RWPE1 (cell line): ENCODE results near the gene ZBTB45.
"Not testable (repeated sequence)": the region's sequence is repeated elsewhere in the genome, so short reads cannot be mapped to it uniquely, and the experiment has no call there.

Experiments
- CTCF ChIA-PET: fragments of 350-600 bp; sonication (Branson Sonifier 250); formaldehyde crosslinking; extraction: SDS; loops from one replicate; lab custom pipeline; 2021; lab: Yijun Ruan, JAX
- POLR2A ChIA-PET: fragments of 400-600 bp; formaldehyde crosslinking; extraction: SDS; loops from one replicate; lab custom pipeline; 2020; ENCODE audit warnings: antibody characterized with exemption; ENCODE audit not compliant: low non-redundant PET; lab: Yijun Ruan, JAX
- DNase-seq: peaks from one replicate; pipeline ENCODE4 v3.0.0; 2012; ENCODE audit warnings: low spot score
- H3K27ac ChIP-seq: fragments of 450-650 bp; 2 replicates; pipeline ENCODE4 v1.5.1; 2017
- TF ChIP-seq, protein P1 (sequence below): fragments of 450-650 bp; conservative IDR thresholded peaks from 2 replicates; pipeline ENCODE4 v1.5.1; 2017; ENCODE audit warnings: low read depth, mild to moderate bottlenecking

ZBTB45 gene

DNA sequence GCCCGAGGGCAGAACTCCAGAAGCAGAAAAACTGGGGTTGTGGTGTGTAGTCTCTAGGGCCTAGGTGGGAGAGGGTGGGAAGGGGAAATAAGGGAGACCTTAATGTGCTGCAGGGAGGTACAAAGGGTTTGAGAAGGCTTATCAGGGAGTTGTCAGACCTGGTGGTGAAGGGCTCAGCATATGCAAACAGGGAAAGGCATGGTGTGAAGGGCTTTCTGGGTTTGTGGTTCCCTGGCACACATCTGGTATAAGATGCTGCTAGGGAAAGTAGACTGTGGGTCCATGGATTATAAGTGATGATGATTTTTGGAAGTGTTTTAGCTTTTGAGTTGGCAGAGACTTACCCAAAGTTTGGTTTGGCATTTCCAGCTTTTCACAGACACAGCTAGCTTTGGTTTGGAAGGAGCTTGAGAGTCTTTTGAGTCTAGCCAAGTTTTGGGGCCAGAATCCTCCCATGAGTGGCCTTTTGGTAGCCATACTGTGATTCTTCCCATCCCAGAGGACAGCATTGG is 26.5 kb upstream of the ZBTB45 start:
- TF ChIP-seq, protein P1, sequence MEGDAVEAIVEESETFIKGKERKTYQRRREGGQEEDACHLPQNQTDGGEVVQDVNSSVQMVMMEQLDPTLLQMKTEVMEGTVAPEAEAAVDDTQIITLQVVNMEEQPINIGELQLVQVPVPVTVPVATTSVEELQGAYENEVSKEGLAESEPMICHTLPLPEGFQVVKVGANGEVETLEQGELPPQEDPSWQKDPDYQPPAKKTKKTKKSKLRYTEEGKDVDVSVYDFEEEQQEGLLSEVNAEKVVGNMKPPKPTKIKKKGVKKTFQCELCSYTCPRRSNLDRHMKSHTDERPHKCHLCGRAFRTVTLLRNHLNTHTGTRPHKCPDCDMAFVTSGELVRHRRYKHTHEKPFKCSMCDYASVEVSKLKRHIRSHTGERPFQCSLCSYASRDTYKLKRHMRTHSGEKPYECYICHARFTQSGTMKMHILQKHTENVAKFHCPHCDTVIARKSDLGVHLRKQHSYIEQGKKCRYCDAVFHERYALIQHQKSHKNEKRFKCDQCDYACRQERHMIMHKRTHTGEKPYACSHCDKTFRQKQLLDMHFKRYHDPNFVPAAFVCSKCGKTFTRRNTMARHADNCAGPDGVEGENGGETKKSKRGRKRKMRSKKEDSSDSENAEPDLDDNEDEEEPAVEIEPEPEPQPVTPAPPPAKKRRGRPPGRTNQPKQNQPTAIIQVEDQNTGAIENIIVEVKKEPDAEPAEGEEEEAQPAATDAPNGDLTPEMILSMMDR = no peak
- ChIA-PET CTCF (interaction anchor here (1.3 kb wide), 1 partner anchor 27 kb away, joined by 7 read pairs; the partner anchor contains the start of gene ZBTB45), POLR2A (no interaction called here)
- no peak for DNase-seq
- H3K27ac ChIP-seq = peak overlapping the region; percentile 99

DNA sequence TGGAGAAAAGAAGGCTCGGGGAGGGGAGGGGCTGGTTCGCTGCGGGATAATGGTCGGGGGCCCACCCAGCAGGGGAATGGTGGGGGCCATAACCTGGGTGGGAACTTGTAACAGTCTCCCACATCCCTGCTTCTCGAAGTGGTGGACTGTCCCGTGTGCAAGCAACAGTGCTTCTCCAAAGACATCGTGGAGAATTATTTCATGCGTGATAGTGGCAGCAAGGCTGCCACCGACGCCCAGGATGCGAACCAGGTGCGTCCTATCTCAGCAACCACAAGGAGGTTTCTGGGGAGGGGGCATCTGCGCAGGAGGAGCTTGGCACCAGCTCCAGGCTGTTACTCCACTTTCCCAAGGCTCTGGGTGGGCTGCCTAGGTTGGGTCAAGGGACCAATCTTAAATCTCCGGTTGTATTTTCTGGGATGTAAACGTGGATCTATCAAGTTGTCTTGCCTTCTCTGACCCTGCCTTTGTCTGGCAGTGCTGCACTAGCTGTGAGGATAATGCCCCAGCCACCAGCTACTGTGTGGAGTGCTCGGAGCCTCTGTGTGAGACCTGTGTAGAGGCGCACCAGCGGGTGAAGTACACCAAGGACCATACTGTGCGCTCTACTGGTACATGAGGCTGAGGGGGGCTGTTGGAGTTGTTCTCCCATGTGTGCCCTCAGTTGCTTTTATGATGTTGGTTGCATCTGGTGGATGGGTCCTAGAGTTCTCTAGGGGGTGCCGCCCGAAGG is 25.8 kb upstream of the ZBTB45 start:
- POLR2A ChIA-PET = interaction anchor here (0.7 to 2.3 kb wide), 2 partner anchors 7 to 26 kb away, joined by 4 to 7 read pairs; partner anchors contain the start of gene ZBTB45
- CTCF ChIA-PET = interaction anchor here (0.6 to 1.3 kb wide), 2 partner anchors 26 to 185 kb away, joined by 3 to 7 read pairs; partner anchors contain the start of gene ZBTB45
- H3K27ac ChIP-seq = peak overlapping the region; percentile 99
- DNase-seq = no peak
- TF ChIP-seq, protein P1 = no peak

DNA sequence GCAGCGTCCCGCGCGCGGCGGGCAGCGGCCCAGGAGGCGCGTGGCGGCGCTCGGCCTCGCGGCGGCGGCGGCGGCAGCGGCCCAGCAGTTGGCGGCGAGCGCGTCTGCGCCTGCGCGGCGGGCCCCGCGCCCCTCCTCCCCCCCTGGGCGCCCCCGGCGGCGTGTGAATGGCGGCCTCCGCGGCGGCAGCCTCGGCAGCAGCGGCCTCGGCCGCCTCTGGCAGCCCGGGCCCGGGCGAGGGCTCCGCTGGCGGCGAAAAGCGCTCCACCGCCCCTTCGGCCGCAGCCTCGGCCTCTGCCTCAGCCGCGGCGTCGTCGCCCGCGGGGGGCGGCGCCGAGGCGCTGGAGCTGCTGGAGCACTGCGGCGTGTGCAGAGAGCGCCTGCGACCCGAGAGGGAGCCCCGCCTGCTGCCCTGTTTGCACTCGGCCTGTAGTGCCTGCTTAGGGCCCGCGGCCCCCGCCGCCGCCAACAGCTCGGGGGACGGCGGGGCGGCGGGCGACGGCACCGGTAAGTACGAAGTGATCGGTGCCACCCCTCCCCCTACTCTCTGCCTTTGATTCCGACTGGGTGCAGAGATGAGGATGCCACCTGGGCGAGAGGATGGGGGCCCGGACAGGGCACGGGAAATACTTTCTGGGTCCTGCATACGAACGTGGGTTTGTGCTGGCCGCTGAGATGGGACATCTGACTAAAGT is 25.1 kb upstream of the ZBTB45 start:
- DNase-seq = peak; percentile 77
- ChIA-PET CTCF (interaction anchor here (0.6 to 1.5 kb wide), 3 partner anchors 25 to 184 kb away, joined by 3 to 11 read pairs (median 7); partner anchors contain the start of gene ZBTB45), POLR2A (interaction anchor here (0.7 to 2.3 kb wide), 6 partner anchors 8 to 25 kb away, joined by 3 to 7 read pairs (median 5); partner anchors contain the start of genes UBE2M and ZBTB45)
- TF ChIP-seq, protein P1 = no peak
- peak overlapping the region; percentile 99 for H3K27ac ChIP-seq

DNA sequence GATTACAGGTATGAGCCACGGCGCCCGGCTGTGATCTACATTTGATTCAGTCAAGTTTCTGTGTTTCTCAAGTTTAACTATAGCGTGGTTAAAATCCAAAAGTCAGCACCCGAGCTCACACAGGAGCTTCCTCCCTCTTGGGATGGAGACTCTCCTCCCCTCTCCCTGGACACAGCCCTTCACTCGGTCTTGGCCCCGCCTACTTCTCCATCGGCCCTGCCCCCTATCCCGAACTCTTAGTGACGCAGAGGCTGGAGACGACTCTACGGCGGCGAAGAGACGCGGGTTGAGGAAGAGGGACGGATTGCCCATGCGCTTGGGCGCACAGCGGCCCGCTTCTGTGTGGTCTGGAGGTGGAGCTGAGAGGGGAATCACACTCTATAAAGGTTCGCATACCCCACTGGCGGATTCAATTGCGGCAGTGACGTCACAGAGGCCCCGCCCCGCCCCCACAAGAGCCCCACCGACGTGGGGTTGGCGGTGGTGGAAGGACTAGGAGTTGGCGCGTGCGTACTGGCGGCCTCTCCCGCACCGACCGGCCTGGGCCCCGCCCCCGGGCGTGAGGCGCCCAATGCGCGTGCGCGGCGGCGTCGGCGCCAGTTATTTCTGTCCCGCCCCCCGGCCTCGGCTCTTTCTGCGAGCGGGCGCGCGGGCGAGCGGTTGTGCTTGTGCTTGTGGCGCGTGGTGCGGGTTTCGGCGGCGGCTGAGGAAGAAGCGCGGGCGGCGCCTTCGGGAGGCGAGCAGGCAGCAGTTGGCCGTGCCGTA is 24.4 kb upstream of the ZBTB45 start, which contains the start of gene TRIM28:
Gene TRIM28 (plus strand): TSS at position 239 of the 765 bp plus-strand sequence. CDS start 694 bp downstream, outside the sequence.
- peak; percentile 100 for DNase-seq
- POLR2A ChIA-PET = interaction anchor here (0.6 to 2.3 kb wide), 9 partner anchors 9 to 181 kb away, joined by 3 to 7 read pairs (median 4); partner anchors contain the start of genes CHMP2A, UBE2M, ZBTB45 and ZNF497
- CTCF ChIA-PET = interaction anchor here (0.8 to 1.5 kb wide), 2 partner anchors 25 to 30 kb away, joined by 3 to 11 read pairs; partner anchors contain the start of gene ZBTB45
- H3K27ac ChIP-seq = peak within 1 kb of the TSS; percentile 99
- TF ChIP-seq, protein P1 = no peak

DNA sequence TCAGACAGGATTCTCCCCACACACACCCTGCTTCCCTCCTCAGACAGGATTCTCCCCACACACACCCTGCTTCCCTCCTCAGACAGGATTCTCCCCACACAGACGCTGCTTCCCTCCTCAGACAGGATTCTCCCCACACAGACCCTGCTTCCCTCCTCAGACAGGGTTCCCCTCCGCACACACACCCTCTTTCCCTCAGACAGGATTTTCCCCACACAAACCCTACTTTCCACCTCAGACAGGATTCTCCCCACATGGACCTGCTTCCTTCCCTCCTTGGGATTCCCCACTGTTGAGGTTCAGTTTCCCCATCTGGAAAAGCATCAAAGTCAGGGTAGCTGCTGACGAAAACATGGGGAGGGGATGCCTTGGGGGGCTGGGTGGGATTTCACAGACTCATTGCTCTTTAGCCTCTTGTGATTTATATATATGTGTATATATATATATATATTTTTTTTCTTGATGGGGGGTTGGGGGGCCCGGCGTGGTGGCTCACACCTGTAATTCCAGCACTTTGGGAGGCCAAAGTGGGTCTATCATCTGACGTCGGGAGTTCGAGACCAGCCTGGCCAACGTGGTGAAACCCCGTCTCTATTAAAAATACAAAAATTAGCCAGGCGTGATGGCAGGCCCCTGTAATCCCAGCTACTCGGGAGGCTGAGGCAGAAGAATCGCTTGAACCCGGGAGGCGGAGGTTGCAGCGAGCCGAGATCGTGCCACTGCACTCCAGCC is 23.2 kb upstream of the ZBTB45 start:
- H3K27ac ChIP-seq = peak overlapping the region; percentile 99
- not testable (repeated sequence) for DNase-seq
- POLR2A ChIA-PET = interaction anchor here (0.6 to 1.7 kb wide), 4 partner anchors 14 to 151 kb away, joined by 3 to 6 read pairs (median 4); partner anchors contain the start of gene UBE2M
- CTCF ChIA-PET = interaction anchor here (1.5 kb wide), 1 partner anchor 23 kb away, joined by 11 read pairs; the partner anchor contains the start of gene ZBTB45

DNA sequence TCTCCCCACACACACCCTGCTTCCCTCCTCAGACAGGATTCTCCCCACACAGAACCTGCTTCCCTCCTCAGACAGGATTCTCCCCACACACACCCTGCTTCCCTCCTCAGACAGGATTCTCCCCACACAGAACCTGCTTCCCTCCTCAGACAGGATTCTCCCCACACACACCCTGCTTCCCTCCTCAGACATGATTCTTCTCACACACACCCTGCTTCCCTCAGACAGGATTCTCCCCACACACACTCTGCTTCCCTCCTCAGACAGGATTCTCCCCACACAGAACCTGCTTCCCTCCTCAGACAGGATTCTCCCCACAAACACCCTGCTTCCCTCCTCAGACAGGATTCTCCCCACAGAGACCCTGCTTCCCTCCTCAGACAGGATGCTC is 19.6 kb upstream of the ZBTB45 start:
- POLR2A ChIA-PET, DNase-seq, CTCF ChIA-PET, H3K27ac ChIP-seq: not testable (repeated sequence)
